Hematopoietic multipotent progenitor cell treated with erythropoietin and hydrocortisone succinate and interleukin-3 and kit ligand, for 8 days (in vitro differentiated cells): Measurements from ENCODE around the gene SLCO2A1.

Source experiments
- DNase-seq: peaks from one replicate; pipeline ENCODE4 v3.0.0-alpha.2; 2015

Gene SLCO2A1

GRCh38 chr3:134033315-134033996, 3.7 kb upstream of the SLCO2A1 start:
- no peak for DNase-seq

DNA sequence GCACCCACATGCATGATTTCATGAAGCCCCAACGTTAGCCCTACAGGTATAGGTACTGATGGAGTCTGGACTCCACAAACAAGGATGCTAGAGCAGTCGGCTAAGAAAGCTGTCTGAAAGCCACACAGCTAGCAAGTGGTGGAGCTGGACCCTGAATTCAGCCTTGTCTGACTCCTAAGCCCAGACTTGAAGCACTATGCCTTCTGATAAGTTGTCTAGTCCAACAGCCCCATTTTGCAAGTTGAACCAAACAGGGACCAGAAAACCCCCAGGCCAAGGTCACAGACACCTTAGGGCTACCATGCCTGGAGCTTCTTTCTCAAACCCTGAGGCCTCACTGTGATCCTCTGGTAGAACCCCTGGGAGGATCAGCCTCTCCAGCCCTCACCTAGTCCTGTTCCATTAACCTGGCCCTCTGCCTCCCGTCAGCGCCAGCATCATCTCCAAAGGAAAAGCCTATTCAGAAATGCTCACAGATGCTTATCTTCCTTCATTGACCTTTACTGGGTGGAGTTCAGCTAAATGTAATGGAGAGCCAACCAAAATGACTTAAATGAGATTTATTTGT, 1.7 kb upstream of the SLCO2A1 start:
- DNase-seq = no peak

GRCh38 chr3:134030379-134031347, 938 bp upstream of the SLCO2A1 start:
- DNase-seq = no peak

- no peak for DNase-seq
Measured at GRCh38 chr3:134029256-134029733, 430 bp downstream of the SLCO2A1 start.

DNA sequence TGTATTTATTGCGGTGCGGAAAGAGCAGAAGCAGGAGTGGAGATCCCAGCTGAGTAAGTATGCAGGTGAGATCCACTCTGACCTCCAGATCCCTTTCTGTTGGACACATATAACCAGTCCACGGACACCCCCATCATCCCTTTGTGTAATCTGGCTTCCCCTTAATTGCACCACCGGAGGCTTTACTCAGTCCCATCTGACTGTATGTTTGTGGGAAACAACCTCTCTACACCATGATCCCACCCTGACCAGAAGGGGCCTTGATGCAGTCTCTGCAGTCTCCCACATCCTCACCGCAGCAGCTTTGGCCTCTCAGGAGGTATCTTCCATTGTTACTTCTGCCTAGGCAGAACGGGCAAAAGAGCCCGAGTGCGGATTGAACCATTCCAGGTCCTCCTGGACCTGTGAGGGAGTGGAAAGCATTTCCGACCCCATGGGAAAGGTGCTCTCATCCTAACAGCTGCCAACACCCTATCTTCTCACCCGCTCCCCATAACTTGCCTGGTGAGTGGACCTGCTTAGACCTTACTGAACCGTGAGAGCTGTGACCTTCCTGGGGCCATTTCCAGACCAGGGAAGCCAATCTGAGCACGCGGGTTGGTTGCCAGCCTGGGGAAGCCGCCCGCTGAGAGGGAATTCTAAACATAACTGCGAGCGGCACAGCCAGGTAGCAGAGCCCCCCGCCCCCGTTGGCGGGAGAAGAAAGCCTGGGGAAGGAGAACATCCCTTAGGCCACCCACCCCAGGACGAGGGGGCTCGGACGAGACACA, 1.1 kb downstream of the SLCO2A1 start:
- DNase-seq = no peak

GRCh38 chr3:134027631-134028030, 2.1 kb downstream of the SLCO2A1 start:
- DNase-seq = no peak

DNA sequence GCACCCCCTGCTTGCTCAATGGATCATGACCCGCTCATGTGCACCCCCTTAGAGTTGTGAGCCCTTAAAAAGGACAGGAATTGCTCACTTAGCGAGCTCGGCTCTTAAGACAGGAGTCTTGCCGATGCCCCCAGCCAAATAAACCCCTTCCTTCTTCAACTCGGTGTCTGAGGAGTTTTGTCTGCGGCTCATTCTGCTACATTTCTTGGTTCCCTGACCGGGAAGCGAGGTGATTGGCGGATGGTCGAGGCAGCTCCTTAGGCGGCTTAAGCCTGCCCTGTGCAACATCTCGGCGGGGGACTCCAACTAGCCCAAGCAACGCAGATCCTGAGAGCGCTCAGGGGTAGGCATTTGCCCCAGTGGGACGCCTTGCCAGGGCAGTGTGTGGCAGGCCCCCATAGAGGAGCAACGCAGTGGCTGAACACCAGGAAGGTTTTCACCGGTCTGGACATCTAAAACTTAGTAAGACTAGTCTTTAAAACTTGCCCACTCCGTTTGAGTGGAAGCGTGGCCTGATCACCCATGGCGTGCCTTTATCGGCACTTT, 9.5 kb downstream of the SLCO2A1 start:
- no peak for DNase-seq

GRCh38 chr3:134018850-134019249, 10.9 kb downstream of the SLCO2A1 start:
- no peak for DNase-seq

DNA sequence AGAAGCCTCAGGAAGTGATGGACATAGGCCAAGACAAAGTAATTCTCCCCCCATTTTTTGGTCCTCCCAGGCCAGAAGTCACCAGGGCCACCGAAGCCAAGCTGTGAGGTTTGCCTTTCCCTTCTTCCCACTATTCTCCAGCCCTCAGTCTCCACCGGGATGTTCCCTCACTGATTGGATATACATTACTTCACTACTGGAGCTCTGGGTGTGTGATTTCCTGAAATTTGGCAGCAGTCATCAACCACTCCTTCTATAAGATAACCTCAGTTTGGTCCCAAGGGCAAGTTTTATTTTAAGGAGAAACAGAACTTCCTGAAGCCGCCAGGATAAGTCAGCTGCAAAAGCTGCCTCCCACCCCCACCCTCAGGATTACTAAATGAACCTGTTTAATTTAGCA, 11.3 kb downstream of the SLCO2A1 start:
- DNase-seq = no peak

DNA sequence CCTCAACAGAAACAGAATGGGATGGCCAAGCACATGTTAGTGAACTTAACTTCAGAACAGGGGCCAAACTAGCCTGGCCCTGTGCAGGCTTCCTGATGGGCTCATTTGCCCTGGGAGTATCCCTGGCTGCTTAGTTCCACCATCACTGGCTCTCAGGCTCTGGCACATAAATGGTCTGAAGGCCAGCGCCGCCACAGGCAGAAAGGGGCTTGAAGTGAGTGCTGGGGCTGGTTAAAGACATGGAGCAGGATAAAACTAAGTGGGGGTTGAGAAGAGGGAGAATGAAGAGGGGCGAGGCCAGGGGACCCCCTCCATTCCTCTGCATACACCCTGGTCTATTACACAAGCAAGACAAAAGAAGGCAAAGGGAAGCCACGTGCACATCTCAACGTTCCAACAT, 12.2 kb downstream of the SLCO2A1 start:
- DNase-seq = no peak

DNA sequence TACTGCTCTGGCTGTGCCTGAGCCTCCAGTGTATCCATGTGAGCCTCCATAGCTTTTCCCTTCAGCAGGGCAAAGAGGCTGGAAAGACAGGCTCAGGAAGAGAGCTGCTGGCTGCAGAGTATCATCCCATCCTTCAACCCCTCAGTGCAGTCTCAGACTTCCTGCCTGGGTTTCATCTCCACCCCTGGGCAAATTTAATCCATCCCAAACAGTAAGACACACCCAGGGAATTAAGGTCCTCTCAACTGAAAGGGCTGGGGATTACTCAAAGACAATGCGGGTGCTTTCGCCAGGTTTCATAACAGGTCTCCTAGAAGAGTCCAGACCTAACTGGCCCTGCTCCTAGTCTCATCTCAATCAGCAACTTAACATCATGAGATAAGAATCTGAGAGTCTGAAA, 15.5 kb downstream of the SLCO2A1 start:
- DNase-seq = no peak

- no peak for DNase-seq
Measured at GRCh38 chr3:134013280-134013679, 16.4 kb downstream of the SLCO2A1 start.

DNA sequence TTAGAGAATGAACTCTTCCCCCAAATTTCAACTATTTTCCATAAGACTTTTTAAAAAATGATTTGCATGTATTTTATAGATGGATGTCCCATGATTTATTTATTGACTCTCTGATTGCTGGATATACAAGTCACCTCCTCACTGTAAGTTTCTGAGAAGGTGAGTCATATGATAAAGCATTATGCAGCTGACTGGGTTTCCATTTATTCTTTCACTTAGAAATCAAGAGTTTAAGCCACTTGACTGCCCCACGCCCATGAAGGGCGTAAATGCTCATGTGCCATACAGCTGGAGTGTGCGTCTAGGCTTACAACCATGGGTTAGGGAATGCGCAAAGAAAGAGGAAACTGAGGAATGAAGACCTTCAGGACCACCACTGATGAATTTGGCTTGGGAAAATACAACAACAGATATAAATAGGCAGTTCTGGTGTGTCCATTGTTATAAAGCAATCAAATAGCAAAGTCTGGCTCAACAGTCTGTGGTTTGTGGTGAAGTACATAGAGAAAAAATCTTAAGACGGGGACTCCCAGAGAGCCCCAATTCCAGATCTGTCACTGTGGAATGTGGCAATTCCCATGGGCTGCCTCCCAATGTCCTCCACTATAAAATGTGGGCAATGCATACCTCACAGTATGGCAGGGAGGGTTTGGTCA, 20.3 kb downstream of the SLCO2A1 start:
- no peak for DNase-seq

DNA sequence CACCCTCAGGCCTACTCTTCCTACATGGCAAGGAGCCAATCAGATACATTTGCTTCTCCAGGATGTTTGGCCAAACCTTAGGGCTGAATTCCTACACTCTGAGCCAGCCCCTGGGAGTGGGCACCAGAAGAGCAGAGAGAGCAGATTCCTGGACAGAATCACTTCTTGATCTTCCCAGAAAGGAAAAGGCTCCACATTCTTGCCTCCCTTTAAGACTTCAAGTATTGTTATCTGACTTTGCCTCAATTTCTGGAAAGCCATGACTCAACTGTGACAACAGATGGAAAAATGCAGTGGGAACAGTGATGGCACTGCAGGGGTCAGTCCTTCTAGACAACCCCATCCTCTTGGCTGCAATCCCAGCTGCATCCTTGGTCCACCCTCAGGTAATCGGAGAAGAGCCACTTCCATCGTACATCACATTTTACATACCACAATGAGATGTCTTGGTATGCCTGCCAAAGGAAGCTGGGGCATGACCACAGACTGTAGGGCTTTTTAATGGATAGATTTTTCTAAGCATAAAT, 21.0 kb downstream of the SLCO2A1 start:
- no peak for DNase-seq

DNA sequence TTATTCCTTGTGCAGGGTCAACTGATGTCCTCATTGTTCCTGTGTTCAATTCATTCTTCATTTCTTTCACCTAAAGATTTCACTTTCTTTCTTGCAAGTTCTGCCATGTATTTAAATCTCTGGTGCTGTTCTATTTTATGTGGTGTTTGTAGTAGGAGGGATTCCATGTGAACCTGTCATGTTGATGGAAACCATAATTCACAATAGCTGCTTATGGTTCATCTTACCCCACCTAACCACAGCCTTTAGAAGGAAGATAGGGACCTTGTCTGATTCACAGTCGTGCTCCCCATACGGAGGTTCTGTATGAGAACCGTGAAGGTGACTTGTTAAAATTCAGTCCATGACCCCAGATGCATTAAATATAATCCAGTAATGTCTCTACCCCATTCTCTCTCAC, 21.9 kb downstream of the SLCO2A1 start:
- no peak for DNase-seq

DNA sequence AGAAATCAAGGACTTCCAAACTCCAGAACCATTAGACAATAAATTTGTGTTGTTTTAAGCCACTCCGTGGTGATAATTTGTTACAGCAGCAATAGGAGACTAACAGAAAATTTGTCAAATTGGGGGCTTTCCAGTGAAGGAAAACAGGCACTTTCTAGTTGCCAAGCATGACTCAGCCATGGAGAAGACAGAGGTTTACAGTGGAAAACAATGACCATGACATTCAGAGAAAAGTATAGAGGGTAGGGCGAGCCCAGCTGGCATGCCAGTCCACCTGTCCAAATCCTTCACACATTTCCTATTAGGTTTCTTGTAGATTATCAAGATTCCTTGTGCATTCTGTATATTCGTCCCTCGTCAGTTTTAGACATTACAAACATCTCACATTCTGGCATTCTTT, 24.9 kb downstream of the SLCO2A1 start:
- no peak for DNase-seq

GRCh38 chr3:134003066-134003465, 26.7 kb downstream of the SLCO2A1 start:
- DNase-seq = no peak

DNA sequence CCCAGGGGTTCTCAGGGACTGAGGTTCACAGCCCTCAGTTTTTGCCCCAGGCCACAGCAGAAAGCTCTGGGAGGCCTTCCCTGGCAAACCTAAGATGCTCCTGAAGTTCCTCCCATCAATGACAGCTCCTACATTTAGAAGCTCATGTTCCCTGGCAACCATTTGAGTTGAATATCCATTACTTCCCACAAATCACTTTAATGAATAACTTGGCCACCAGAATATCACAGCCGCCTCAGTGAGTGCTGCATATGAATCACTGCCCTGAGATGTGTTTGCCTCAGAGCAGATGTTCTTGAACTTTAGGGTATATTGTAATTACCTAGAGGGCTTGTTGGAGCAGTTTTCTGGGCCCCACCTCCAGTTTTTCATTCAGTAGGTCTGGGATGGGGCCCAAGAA, 27.4 kb downstream of the SLCO2A1 start:
- no peak for DNase-seq

GRCh38 chr3:134001251-134001650, 28.5 kb downstream of the SLCO2A1 start:
- DNase-seq = no peak

DNA sequence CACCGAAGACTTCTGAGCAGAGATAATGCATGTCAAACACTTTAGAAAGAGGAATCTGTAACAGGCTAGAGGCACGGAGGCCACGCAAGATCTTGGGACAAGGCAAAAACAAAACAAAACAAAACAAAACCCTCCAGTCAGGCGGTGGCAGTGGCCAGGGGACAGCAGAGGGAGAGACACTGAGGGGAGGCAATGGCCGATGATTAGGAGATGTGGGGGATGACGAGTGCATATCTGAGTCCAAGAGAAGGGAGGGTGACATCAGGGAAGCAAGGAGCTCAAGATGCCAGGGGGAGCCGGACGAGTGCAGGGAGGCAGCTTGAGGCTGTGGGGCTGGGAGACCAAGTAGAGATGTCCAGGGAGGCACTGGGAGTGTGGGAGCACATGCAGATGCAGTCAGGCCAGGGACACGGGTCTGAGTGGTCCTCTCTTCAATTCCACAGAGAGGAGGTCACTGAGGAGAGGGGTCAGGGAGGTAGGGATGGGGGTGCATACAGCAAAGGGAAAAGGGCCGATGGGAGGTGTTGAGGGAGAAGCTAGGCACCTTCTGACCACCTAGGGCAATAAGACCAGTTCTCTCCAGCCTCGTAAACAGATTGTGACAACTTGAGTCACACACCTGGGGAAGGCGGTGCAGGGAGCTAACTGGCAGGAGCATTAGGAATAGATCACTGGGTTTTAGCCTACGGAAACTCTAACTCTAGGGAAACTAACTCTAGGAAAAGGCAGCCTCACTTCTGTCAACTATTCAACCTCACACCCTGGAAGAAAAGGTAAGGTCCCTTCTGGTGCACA, 29.6 kb downstream of the SLCO2A1 start:
- DNase-seq = no peak

DNA sequence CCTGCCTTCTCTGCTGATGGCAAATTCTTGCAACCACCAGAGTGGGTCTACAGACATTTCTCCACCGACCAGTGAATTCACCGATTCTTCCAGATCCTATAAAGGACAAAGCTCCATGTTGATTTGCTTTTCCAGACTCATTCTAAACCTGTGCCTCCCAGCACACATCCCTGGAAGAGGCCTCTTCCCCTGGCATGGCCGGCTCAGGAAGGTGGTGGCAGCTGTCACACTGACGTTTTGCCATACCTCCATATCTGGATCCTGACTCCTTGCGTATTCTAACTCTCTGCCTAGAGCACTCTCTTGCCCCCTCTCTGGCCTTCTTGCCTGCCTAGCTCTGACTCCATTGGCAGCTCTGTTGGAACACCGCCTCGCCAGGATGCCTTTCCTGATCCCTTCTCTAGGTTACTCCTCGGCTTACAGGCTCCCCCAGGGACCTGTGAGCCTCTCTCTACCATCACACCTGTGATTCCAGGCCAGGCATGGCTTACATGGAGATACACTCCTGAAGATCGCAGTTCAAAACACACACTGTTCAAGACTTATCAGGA, 31.0 kb downstream of the SLCO2A1 start:
- no peak for DNase-seq
